Spinal cord (tissue), 10 donors: ENCODE data around the gene GVQW3. TPM values are rescaled to one million over a fixed set of nuclear protein-coding genes. Genes with fewer than 3 reads are reported as not detected.

Experiments used
- DNase-seq, 6 donors: peaks; one replicate each; pipeline versions ENCODE4 v3.0.0 to v3.0.0-alpha.2; 2013 to 2015; ENCODE audit warnings: low spot score in 6 of 6, low read depth in 4 of 6
- H3K27ac ChIP-seq: one replicate; pipeline ENCODE4 v1.5.1; 2013; ENCODE audit warnings: low read depth, low read length, control low read depth
- H3K27me3 ChIP-seq: one replicate; pipeline ENCODE4 v1.6.1; 2013; ENCODE audit warnings: low read length; ENCODE audit not compliant: control insufficient read depth, insufficient read depth
- H3K36me3 ChIP-seq: one replicate; pipeline ENCODE4 v1.6.1; 2013; ENCODE audit warnings: low read length; ENCODE audit not compliant: control insufficient read depth, insufficient read depth
- H3K4me1 ChIP-seq: one replicate; pipeline ENCODE4 v1.6.1; 2013; ENCODE audit warnings: low read length; ENCODE audit not compliant: control insufficient read depth, insufficient read depth
- H3K4me3 ChIP-seq: one replicate; pipeline ENCODE4 v1.5.1; 2013; ENCODE audit warnings: low read depth, low read length, control low read depth
- H3K9me3 ChIP-seq: one replicate; pipeline ENCODE4 v1.6.1; 2013; ENCODE audit warnings: low read length; ENCODE audit not compliant: control insufficient read depth, insufficient read depth
- WGBS: methylation state at CpG from one replicate; pipeline ENCODE4 v1.1.5; 2013; ENCODE audit warnings: missing lambda C conversion rate; ENCODE audit not compliant: insufficient coverage; 5-methylcytosine and 5-hydroxymethylcytosine counted together
- long read RNA-seq, 4 donors: transcript quantifications; one replicate each; lab custom pipeline, GENCODE V29; 2026
- polyA plus RNA-seq, 2 donors: library from polyadenylated mRNA; unstranded; fragments of 120-200 nt; gene quantifications; one replicate each; pipeline ENCODE4 v1.2.1, GENCODE V29; 2013; ENCODE audit not compliant: insufficient read length in 2 of 2
- total RNA-seq, 2 donors: library from RNA; depleted of rRNA in 1 of 2; stranded (reverse); fragments of 120-200 nt in 1 of 2; fragments of >200 nt in 1 of 2; gene quantifications; one replicate each; pipeline versions ENCODE4 v1.2.3 to v1.2.4, GENCODE V29; 2013 to 2014
- donor health status: healthy.

GVQW3 gene
- total RNA-seq: 10 to 100 TPM; 12.1 to 17.0 TPM
- polyA plus RNA-seq: 10 to 100 TPM; 11.9 to 13.5 TPM
- long read RNA-seq, donor 1, transcript GVQW3-203 (1 exons, 2,462 nt): major isoform, 11 of 11 reads
- long read RNA-seq, donor 1, partial matches to known transcripts: 0 of 11 reads
- long read RNA-seq, donor 1, other reads (novel, unspliced or antisense): 0 of 11 reads
- long read RNA-seq, donor 2, partial matches to known transcripts: 0 of 3 reads
- long read RNA-seq, donor 2, other reads (novel, unspliced or antisense): 0 of 3 reads
- long read RNA-seq, donor 3, partial matches to known transcripts: 0 of 3 reads
- long read RNA-seq, donor 3, other reads (novel, unspliced or antisense): 0 of 3 reads
- long read RNA-seq, donor 4, transcript GVQW3-203 (1 exons, 2,462 nt): major isoform, 14 of 19 reads
- long read RNA-seq, donor 4, partial matches to known transcripts: 5 of 19 reads
- long read RNA-seq, donor 4, other reads (novel, unspliced or antisense): 0 of 19 reads

DNA sequence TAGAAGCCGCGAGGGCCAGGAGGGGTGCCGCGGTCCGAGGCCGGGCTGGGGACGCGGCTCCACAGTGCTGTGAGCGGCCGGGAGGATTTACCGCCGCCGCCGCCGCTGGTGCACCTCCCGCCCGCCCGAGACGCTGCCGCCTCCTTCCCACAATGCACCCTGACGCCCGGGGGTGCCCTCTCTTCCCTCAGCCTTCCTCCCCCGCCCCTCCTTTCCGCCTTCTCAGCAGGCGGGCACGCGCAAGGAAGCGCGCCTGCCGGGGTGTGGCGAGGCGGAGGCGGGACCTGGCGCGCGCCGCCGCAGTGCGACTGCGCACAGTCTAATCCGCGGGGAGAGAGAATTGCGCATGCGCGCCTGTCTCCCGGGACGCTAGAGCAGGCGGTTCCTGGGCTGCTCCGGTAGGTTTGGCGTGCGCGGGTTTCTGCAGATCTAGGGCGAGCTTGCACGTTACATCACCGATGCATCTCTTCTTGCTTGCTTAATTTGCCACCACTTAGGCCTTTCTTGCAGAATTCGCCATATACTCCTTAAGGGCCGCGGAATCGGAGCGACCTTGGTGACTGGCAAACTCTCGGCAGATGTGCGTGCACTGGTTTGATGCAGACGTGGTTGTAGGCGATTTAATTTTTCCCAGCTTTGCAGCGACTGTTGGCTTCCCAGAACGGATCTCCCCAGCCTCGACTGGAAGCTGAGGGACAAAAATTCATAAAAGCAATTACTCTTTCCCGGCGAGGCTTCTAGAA is at the start of gene GVQW3, which contains the start of gene THAP12:
Gene GVQW3 (plus strand): TSS at position 347 of the 743 bp plus-strand sequence. CDS start 506 bp downstream, outside the sequence.
Gene THAP12 (minus strand): TSS at position 156 of the 743 bp plus-strand sequence. CDS start 296 bp downstream, outside the sequence.
- Histone ChIP-seq H3K27me3 (no peaks in the 10 kb centered on the region), H3K9me3 (no peaks in the 10 kb centered on the region), H3K36me3 (no peaks in the 10 kb centered on the region), H3K4me1 (peaks cover 28% of the 10 kb centered on the region), H3K27ac (peak within 1 kb of the TSS; percentile 58), H3K4me3 (peak within 1 kb of the TSS; percentile 87)
- DNase-seq: peak; percentile 95 to 100 (median 98)
- WGBS: under 1% methylated on average over 69 of the region's 69 CpGs

DNA sequence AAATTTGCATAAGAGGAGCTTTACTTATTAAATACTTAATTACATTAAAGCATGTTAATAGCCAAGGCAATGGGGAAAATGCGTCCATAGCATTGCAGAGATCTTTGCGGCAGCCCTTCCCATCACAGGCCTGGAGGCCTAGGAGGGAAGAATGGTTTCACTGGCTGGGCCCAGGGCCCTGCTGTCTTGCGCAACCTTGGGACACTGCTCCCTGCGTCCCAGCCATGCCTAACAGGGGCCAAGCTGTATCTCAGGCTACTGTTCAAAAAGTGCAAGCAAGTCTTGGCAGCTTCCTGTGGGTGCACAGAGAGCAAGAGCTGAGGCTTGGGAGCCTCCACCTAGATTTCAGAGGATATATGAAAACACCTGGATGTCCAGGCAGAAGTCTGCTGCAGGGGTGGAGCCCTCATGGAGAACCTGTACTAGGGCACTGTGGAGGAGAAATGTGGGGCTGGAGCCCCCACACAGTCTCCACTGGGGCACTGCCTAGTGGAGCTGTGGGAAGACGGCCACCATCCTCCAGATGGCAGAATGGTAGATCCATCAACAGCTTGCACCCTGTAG is 46.2 kb upstream of the GVQW3 start:
- whole genome bisulfite sequencing: 97% methylated on average over 5 of the region's 5 CpGs
- Histone ChIP-seq H3K9me3 (peaks cover 6% of the 10 kb centered on the region), H3K36me3 (no peaks in the 10 kb centered on the region), H3K27me3 (no peaks in the 10 kb centered on the region), H3K4me1 (peaks cover 13% of the 10 kb centered on the region), H3K27ac (no peak overlapping the region), H3K4me3 (no peak overlapping the region)
- DNase-seq: no peak

DNA sequence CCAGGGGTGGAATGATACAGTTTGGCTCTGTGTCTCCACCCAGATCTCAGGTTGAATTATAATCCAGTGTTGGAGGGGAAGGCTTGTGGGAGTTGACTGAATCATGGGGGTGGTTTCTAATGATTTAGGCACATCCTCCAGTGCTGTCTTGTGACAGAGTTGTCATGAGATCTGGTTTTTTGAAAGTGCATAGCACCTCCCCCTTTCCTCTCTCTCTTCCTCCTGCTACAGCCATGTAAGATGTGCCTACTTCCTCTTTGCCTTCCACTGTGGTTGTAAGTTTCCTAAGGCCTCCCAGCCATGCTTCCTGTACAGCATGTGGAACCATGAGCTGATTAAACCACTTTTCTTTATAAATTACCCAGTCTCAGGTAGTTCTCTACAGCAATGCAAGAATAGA is 45.3 kb upstream of the GVQW3 start:
- Histone ChIP-seq H3K27ac (no peak overlapping the region), H3K4me1 (peaks cover 4% of the 10 kb centered on the region), H3K27me3 (no peaks in the 10 kb centered on the region), H3K36me3 (no peaks in the 10 kb centered on the region), H3K9me3 (peaks cover 6% of the 10 kb centered on the region), H3K4me3 (no peak overlapping the region)
- DNase-seq: no peak

DNA sequence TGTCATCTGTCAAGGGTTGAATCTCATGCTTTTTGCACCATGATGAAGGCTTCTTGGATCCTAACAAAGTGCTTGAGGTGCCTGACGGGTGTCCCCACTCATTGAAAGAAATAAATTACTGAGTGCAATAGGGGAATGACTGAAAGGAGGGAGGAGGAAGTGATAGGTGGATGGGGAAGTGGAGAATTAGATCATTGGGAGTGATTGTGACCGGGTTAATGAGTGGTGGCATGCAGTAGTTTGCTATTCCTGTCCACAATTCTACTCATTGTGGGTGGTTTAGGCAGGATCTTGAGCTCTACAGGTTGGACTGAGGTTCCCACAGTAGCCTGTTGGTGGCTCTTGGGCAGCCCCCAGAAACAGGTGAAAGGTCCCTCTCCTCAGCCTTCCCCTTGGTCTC is 44.5 kb upstream of the GVQW3 start:
- WGBS: 62% methylated on average over 2 of the region's 2 CpGs
- H3K4me1 ChIP-seq: peaks cover 4% of the 10 kb centered on the region
- no peak for DNase-seq
- H3K27ac ChIP-seq: no peak overlapping the region
- peaks cover 6% of the 10 kb centered on the region for H3K9me3 ChIP-seq
- no peaks in the 10 kb centered on the region for H3K27me3 ChIP-seq
- H3K36me3 ChIP-seq: no peaks in the 10 kb centered on the region
- H3K4me3 ChIP-seq: no peak overlapping the region

GRCh38 chr11:76337469-76337868 is 43.7 kb upstream of the GVQW3 start:
- no peak overlapping the region for H3K4me3 ChIP-seq
- H3K9me3 ChIP-seq: peaks cover 6% of the 10 kb centered on the region
- no peaks in the 10 kb centered on the region for H3K36me3 ChIP-seq
- DNase-seq: no peak
- 100% methylated on average over 1 of the region's 1 CpG for WGBS
- peaks cover 4% of the 10 kb centered on the region for H3K4me1 ChIP-seq
- no peak overlapping the region for H3K27ac ChIP-seq
- H3K27me3 ChIP-seq: no peaks in the 10 kb centered on the region

DNA sequence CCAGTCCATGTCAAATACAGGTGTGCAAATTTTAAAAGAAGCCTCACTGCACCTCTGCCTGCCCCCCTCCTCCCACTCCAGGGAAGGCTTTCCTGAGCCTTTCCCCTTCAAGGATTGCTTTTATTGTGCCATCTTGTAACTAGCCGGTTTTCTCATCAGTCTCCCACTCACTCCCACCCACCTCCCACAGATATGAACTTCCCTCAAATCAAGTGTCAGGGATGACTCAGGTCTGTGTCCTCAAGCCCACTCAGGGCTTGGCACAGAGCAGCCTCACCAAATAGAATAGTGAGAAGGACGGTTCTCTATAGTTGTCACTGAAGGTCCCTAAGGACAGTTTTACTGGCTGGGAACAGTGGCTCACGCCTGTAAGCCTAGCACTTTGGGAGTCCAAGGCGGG is 43.2 kb upstream of the GVQW3 start:
- Histone ChIP-seq H3K4me1 (peaks cover 4% of the 10 kb centered on the region), H3K27me3 (no peaks in the 10 kb centered on the region), H3K27ac (no peak overlapping the region), H3K9me3 (peaks cover 6% of the 10 kb centered on the region), H3K36me3 (no peaks in the 10 kb centered on the region), H3K4me3 (no peak overlapping the region)
- DNase-seq: no peak
- WGBS: 91% methylated on average over 4 of the region's 4 CpGs

GRCh38 chr11:76339221-76339620 is 41.9 kb upstream of the GVQW3 start:
- whole genome bisulfite sequencing: 64% methylated on average over 5 of the region's 6 CpGs
- peaks cover 4% of the 10 kb centered on the region for H3K4me1 ChIP-seq
- H3K27ac ChIP-seq: no peak overlapping the region
- H3K4me3 ChIP-seq: no peak overlapping the region
- no peaks in the 10 kb centered on the region for H3K27me3 ChIP-seq
- H3K9me3 ChIP-seq: peaks cover 6% of the 10 kb centered on the region
- peak in 3 of 6 donors; percentile 8 to 69 (median 21) for DNase-seq
- H3K36me3 ChIP-seq: no peaks in the 10 kb centered on the region

- Histone ChIP-seq H3K4me3 (no peak overlapping the region), H3K9me3 (no peaks in the 10 kb centered on the region), H3K27me3 (no peaks in the 10 kb centered on the region), H3K4me1 (no peaks in the 10 kb centered on the region), H3K27ac (peak overlapping the region; percentile 47), H3K36me3 (no peaks in the 10 kb centered on the region)
- WGBS: no CpG with 5 or more reads among the region's 2 CpGs
- peak in 4 of 6 donors; percentile 26 to 75 (median 54) for DNase-seq
Measured at GRCh38 chr11:76347466-76347865, 33.7 kb upstream of the GVQW3 start.

- Histone ChIP-seq H3K9me3 (no peaks in the 10 kb centered on the region), H3K27ac (no peak overlapping the region), H3K4me1 (no peaks in the 10 kb centered on the region), H3K27me3 (no peaks in the 10 kb centered on the region), H3K36me3 (peaks cover 2% of the 10 kb centered on the region), H3K4me3 (no peak overlapping the region)
- no peak for DNase-seq
- no CpG with 5 or more reads among the region's 3 CpGs for WGBS
Measured at GRCh38 chr11:76348348-76348747, 32.8 kb upstream of the GVQW3 start.
